ENCODE measurements around the gene C13orf42.
A peak's percentile ranks its signal among the peaks of the same experiment; 100 is the strongest.
"Not testable (repeated sequence)": the region's sequence is repeated elsewhere in the genome, so short reads cannot be mapped to it uniquely, and the experiment has no call there.

The C13orf42 gene

DNA sequence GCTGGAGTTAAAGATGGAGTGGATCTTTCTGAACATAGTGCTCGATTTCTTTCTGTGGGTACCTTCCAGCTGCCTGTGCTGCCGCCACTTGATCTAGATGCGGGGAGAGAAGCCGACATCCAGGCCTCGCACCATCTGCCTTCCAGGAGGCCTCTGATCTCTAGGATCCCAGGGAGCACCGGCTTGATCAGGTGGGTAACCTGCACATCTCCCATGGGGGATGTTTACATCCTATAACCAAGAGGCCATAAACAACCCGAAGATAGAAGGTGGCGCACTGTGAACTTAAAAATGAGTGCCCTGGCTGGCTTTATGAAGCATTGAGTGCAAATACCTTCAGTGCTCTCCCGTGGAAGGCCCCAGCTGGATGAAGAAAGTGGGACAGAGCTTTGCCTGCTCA is at the start of gene C13orf42:
Gene C13orf42, minus strand, starts transcription at position 101 of the 400 bp plus-strand sequence. Its CDS starts 65 bp downstream, at position 36.
- no peak for FAIRE-seq

DNA sequence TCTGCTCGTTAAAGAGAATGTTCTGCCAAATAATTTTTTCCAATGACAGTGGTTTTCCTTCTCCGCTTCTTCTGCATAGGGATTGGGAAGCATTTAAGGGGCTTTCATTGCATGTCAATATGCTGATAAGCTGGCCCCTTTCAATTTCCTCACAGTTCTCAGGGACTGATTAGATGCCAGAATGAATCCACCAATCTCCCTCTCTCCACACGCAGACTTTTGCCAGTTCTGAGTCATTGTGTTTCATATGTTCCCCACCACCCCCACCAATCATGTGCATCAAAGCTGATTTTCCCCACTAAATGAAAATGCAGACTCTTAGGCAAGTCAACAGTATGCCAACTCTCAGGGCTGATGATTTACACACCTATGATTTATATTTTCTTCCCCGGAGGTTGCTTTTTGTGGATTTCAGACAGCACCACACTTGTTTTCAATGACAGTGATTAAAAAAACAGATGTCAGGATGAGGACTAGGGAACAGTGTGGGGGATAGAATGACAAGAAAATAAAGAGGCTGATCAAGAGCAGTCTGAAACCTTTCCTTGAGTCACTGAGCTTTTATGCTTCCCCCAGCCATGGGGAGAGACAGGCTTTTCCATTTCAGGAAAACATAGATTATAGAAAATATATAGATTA is 47.9 kb upstream of the C13orf42 start:
- FAIRE-seq: no peak

DNA sequence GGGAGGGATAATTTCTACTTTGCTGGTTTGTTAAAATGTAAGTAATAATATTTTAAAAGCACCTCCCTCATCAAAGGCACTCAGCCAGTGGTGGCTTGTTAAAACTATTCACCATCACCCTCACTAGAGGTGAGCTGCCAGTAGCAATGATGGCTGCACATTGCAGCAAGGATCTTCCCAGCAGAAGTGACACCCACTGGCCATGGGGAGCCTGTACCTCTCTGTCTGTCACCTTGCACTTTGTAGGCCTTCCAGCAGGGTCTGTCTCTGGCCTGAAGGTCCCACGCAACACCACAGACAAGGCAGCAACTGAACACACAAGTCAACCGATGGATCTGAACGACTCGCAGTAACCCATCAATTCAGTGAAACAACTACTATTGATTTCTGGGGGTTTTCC is 47.3 kb upstream of the C13orf42 start:
- FAIRE-seq: no peak

DNA sequence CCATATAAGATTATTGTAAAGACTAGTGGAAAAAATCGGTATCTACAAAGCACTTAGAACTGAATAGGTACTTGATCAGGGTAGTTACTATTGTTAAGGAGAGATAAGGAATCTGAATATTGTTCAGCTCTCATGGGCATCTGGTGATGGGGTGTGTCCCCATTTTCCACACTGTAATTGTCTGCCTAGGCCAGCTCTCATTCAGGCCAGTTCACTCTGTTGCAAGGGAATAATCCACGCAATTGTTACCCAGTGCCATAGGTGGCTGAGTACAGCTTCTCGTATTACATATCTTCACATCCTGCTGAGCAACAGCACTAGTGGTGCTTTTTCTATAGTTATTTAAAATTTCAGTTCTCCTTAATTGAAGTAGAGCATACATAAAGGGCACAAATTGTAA is 45.6 kb upstream of the C13orf42 start:
- FAIRE-seq: no peak

DNA sequence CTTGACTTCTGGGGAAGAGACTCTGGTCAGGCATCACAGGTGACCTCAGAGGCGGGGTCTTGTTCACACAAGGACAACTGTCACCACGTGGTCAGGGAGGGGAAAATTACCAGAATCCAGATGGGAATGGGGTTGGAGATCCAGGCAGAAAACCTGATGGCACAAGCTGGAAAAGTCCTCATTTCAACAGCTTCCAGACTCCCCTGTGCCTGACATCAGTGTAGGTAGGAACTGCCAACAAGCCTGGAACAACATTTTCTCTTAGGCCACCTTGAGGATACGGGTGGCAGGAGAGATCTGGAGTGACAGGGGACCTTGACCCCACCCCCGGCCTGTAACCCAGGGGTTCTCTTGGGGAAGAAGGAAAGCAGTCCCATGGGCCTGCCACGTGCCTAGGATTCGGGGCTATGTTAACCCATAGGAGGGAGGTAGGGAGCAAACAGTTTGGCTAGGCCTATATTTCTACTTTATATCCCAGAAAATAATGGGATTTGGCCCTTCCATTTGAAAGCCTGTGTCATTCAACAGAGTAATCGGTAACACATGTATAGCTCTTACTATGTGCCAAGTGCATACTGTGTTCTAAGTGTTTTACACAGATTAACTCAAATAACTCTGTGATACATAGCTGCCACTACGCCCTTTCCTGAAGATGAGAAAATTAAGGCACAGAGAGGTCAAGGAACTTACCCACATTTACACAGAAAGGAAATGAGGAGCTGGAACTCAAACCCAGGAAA is 44.9 kb upstream of the C13orf42 start:
- no peak for FAIRE-seq

DNA sequence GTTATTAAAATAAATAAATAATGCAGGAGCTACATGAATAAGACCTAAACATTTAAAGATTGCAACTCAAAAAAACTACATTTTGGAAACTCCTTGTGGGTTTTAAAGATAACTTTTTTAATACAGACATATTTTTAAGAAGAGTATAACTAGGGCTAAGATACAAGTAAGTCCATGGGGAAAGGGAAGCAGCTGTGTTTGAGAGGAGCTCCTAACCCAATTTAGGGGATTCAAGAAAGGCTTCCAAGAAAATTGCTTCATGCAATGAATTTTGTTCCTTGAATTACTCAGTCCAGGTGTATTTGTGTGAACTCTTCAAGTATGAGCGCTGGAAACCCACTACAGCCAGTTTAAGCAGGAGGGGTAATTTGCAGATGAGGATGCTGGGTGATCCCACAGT is 44.1 kb upstream of the C13orf42 start:
- no peak for FAIRE-seq

DNA sequence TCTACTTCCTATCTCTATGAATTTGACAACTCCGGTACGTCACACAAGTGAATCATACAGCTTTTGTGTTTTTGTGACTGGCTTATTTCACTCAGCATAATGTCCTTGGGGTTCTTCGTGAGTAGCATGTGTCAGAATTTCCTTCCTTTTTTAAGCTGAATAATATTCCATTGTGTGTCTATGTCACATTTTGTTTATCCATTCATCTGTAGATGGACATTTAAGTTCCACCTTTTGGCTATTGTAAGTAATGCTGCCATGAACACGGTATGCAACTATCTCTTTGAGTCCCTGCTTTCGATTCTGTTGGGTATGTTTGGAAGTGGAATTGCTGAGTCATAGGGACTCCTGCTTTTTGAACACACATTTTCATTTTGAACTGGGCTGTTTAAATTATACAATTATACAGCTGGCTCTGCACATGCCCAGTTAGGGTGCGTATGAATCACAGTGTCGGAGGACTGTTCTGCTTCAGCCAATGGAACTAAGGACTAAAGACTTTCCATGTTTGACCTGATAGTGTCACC is 43.0 kb upstream of the C13orf42 start:
- FAIRE-seq: no peak

DNA sequence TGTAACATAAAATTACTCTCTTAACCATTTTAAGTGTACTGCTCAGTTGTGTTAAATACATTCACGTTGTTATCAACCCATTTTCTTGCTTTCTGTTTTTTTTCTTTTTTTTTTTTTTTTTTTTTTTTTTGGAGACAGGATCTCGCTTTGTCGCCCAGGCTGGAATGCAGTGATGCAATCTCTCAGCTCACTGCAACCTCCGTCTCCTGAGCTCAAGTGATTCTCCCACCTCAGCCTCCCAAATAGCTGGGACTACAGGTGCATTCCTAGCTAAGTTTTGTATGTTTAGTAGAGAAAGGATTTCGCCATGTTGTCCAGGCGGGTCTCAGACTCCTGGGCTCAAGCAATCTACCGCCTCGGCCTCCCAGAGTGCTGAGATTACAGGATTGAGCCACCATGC is 42.5 kb upstream of the C13orf42 start:
- FAIRE-seq: no peak

DNA sequence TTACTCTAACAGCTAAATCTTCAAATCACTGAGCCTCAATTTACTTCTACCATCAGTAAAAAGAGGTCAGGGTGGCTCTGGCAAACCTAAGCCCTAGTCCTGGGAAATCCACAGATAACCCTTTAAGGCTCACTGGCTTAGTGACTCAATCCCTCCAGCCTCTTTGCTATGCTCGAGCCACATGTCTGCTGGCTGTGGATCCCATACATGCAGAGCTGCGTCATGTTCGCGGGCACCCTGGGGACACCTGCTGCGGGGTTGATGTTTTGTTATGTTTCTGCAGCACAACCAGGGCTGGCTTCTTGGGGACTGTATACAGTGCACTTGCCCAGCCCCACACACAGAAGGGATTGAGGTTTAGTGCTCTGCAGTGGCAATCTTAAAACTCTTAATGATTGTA is 41.6 kb upstream of the C13orf42 start:
- no peak for FAIRE-seq

DNA sequence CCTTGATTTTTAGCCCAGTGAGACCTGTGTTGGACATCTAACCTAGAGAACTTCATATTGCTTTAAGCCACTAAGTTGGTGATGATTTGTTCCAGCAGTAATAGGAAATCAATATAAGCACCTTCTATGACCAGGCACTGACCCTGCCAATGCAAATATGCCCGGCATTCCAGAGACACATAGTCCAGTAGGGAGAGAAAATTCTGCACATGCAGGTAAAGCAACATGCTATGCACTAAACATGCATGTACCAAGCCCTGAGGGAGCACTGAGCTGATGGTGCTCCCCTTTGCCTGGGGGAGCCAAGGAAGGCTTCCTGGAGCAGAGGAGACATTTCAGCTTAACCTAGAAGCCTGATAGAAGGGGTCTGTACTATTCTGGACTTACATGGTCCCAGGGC is 40.4 kb upstream of the C13orf42 start:
- no peak for FAIRE-seq

DNA sequence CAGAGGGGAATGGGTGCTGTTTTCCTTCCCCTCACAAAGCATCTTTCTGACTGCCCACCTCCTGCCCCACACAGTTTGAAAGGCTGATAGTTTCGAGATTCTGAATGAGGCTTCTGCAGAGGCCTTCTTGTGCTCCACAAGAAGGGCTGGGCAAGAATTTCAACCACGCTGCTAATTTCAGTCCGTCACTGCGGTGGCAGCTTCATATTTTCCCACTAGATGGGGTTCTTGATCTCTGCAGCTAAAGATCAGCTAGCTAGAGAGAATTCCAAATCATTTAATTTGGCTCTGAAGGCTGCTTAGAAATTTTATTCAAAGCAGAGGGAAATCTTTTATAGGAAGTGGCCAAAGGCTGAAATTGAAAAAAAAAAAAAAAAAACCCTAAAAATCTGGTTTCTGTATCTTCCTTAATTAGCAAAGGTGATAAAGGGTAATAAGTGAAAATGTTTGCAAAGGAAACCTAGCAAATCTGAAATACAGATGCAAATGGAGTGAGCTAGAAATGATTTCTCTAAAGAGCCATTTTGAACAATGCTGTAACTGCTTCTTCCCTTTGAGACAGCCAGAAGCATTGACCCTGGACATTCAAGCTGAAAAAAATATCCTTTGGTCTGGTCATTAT is 38.0 kb upstream of the C13orf42 start:
- FAIRE-seq: no peak

DNA sequence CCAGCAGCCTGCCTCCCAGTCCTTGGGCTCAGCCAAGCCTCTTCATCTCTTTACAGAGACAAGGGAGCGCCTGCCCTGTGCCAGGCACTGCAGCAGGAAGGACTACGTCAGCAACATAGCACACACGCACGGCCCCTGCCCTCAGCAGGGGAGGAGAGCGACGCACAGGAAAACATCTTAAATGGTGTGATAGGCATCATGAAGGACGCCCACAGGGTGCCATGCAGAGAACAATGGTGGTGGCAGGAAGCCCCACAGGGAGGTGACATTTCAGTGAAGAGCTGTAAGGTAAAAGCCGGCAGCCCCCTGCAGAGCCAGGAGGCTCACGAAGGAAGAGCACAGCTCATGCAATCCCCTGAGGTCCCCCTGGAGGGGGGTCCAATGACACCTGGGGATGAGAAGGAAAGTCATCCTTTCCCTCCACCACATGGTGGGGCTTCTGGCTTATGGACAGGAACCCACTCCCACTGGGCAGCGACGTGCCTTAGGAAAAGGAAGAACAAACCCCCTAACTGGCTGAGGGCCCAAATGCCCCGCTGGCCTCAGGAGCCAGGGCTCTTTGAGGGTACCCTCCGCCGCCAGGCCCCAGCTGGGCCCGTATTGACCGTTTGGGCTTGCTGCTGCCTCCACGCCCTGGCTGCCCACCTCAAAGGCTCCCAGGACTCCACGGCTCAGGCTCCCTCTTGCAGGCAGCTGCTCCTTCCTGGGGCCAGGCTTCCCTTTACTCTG is 37.3 kb upstream of the C13orf42 start:
- FAIRE-seq: no peak

DNA sequence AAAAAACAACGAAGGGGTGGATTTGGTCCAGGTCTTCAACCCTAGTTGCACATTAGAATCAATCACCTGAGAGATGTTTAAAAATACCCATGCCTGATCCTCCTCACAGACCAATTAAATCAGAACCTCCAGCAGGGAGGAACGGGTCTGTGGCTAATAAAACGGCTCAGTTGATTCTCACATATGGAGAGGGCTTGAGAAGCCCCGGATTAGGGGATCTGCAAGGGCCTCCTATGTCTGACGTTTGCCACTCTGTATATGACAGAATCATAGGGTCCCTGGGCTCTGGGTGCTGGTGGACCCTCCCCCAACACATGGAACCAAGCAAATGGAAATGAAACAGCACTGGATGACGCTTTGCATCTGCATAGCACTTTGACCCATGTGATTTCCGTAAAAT is 36.7 kb upstream of the C13orf42 start:
- FAIRE-seq: no peak

DNA sequence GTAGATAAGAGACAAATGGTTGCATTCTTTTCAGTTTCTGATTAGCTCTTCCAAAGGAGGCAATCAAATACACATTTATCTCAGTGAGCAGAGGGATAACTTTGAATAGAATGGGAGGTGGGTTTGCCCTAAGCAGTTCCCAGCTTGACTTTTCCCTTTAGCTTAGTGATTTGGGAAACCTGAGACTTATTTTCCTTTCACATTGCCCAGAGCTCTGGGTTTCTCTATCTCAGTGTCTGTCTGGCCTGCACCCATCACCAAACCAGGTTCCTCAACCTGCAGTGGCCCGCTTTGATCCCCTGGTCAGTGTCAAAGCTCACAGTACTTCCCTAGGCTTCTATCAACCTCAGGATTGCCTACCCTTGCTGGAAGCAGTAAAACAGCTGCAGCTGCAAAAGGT is 35.6 kb upstream of the C13orf42 start:
- no peak for FAIRE-seq

DNA sequence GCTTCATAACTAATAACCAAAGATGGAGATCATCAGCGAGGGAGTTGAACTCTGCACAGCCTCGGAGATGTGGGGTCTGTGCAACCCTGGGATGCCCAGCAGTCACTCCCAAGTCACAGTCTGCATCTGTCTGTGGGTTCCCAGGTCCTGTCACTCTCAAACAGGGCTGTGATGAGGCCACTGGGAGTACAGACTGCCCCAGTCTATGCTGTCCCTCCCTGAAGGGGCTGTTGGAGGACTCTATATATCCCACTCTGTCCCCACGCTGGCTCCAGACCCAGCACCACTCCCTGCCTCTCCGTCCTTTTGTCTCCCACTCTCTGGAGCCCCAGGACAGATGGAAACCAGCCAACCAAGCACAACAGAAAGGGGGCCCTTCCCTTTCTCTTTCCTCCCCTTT is 26.2 kb upstream of the C13orf42 start:
- FAIRE-seq: no peak

DNA sequence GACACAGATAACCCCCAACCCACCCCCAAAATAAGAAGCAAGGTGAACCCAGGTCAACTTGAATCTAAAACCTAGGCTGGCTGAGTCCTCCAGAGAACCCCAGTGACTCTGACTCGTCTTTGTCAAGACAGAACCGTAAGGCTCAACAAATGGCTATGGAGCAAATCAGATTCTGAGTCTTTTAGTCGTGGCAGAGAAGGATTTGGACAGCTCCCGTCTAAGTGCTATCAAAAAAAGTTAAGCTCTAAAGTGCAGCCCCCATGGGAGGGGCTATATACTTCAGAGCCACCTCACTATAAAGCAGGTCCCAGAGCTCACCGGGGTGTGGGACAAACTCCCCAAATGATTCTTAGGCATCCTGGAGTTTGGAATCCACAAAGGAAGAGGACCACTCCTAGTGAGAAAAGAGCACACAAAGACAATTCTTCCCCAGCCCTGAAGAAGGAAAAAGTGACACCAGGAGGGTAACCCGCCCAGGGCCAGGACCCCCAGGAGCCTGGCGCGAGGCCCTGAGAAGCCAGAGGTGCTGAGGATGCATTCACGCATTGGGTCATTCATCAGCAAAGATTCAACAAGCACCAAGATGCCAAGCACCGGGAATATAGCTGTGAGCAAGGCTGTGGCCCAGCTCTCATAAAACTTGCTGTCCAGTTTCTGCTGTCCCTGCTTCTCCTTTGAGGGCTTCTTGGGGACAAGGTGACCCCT is 25.4 kb upstream of the C13orf42 start:
- FAIRE-seq: no peak

DNA sequence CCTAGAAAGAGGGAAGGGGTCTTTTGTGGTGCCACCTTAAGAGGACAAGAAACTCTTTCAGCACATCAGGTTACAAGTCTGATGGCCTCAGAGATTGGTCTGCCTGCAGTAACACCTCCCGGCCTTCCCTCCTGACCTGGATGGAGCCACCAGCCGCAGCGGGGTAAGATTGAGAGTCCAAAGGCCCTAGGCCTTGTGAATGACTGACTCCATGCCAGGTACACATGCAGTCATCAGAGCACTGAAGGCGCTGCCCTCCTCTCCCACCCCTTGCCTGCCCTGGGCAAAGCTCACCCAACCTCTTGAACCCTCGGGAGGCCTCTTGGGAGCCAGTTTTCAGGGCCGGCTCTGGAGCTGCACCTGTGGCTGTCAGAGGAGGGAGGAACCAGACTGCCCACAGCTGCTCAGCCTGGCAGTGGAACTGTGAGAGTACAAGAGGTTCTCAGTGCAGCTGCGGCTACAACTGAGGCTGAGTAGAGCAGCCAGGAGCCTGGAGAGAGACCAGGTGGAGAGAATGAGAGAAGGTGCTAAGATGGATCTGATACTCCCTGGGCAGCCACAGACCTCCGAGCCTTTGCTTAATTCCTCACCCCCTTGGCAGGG is 23.8 kb upstream of the C13orf42 start:
- FAIRE-seq: no peak

DNA sequence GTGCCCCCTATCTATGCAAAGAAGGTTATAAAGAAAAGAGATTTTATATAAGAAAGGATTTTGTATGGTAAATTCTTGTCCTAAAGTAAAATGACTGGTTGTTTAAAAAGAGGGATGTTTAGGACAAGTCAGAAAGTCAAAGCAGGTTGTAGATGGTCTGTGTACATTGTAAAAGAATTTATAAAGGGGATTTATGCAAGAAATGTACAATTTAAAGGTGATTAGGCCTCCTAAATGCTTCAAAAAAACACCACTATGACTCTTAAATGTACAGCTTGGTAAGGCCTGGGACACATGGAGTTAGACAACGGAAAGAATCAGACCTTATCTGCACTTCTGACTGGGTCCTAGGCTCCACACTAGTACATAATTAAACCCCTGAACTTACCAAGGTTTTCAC is 19.3 kb upstream of the C13orf42 start:
- FAIRE-seq: no peak

DNA sequence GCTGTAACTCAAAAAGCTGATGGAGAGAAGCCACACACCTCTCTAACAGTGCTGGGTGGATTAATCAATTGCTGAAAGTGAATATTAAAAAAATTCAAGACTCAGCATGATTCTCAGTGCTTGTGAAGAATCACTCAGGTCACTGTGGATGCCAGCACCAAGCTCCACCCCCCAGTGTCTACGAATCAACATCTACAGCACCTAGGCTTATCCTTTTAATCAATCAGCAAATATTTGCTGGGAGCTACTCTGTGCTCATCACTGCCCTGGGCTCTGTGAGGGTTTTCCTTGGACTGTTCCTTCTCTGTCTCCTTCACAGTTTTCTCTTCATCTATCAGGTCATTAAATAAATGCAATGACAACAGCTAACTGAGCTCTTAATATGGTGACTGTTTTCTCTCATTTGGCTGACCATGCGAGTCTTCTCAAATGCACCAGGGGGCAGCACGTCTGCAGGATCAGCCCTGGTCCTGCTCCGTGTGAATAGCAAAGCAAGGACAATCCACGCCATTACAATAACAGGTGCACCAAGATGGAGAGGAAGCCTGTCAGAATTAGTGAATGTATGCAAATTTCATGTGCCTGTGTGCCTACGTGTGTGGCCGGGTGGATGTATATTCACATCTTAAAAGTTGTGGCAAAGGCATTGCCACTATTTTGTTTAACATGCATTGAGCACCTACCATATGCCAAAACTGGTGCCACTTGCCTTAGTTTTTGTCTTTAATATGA is 14.6 kb upstream of the C13orf42 start:
- peak; percentile 39 for FAIRE-seq

DNA sequence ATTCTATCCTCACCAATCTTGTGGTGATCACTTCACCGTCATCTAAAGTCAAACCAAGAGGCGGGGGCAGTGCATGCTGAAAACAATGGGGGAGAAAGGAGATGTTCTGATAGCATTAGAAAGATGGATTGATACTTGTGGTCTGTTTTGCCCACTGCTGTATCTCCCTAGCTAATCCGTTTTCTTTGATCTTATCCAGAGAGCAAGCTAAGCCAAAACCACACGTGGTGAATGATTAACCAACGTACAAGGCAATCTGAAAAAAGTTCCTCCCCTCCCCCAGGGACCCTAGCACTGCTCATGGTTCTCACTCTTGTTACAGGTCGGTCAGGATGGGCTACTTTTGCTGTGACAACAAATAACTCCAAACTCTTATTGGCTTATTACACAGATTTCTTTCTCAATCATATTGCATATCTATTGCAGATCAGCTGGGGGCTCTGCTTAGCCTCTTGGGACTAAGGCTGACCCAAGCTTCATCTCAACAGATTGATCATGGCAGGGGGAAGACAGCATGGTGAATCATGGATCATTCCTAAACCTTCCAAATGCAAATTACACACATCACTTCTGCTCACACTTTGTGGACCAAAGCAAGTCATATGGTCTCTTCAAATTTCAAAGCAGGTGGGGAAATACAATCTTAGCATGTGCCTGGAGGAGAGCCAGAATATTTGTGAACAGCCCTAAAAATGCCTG is 11.9 kb upstream of the C13orf42 start:
- no peak for FAIRE-seq

DNA sequence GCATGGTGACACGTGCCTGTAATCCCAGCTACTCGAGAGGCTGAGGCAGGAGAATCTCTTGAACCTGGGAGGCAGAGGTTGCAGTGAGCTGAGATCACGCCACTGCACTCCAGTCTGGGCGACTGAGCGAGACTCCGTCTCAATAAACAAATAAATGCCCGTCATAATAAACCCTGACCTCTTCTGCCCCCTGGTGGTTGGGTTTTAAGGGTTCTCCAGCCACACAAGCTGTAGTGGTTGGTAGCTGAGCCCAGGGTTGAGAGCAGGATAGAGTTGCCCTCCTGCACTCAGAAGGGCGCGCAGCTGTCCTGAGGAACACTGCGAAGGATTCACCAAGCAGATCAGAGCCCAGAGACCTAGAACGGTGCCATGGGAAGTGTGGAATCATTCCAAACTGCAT is 9.8 kb upstream of the C13orf42 start:
- not testable (repeated sequence) for FAIRE-seq
